PC-9 (cell line): Measurements from ENCODE around the gene NRSN2.

ENCODE experiments used
- CTCF ChIP-seq: fragments of 200-600 bp; sonication (generic); conservative IDR thresholded peaks from 2 replicates; pipeline ENCODE4 v1.6.1; 2017; ENCODE audit warnings: mixed run types, antibody characterized with exemption, mild to moderate bottlenecking, moderate library complexity
- EZH2 ChIP-seq: fragments of 200-600 bp; sonication (generic); IDR thresholded peaks from 2 replicates; pipeline ENCODE4 v1.8.0; 2017; ENCODE audit warnings: antibody characterized with exemption, low read depth

GRCh38 chr20:361561-361960 lies 14.7 kb downstream of the NRSN2 start:
- TF ChIP-seq CTCF (no peak), EZH2 (no peak)
